ENCODE results near the gene RNU1-3.
A peak's percentile ranks its signal among the peaks of the same experiment; 100 is the strongest.

DNA sequence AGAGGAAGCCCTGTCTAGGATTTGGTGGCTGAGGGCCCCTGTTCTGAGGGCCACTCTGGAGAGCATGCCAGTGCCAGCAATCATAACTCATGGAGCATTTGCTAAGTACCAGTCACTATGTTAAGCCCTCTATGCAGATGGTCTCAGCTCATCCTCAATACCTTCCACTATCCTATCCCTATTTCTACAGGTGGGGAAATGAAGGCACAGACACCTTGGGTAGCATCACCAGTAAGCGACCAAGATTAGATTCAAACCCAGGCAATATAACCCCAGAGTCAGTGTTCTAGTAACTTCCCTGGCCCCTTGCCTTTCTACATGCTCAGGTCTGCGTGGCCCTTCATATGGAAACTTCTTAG lies 45.5 kb downstream of the RNU1-3 start:
- TF ChIP-seq CTCF (IDR thresholded peaks at IDR 0.05) (peak in 2 of 6 experiments; percentile 36 to 40), POLR2AphosphoS5 (IDR thresholded peaks at IDR 0.05) (no peak), POLR2A (IDR thresholded peaks at IDR 0.05) (no peak)
